Dendritic cell treated with granulocyte-macrophage colony-stimulating factor and Interleukin-4, amounts not matched to agents 40 ng/mL and 50 ng/mL, for 4 days (primary cell): ENCODE results near the gene CMKLR1.

Source experiments
- H3K27ac Mint-ChIP-seq: one replicate; pipeline ENCODE4 v1.8.0; 2022; ENCODE audit warnings: mild to moderate bottlenecking, mixed read lengths
- H3K27me3 Mint-ChIP-seq: one replicate; pipeline ENCODE4 v1.8.0; 2022; ENCODE audit warnings: mild to moderate bottlenecking, mixed read lengths
- H3K36me3 Mint-ChIP-seq: one replicate; pipeline ENCODE4 v1.8.0; 2022; ENCODE audit warnings: low read depth, mixed read lengths
- H3K4me1 Mint-ChIP-seq: one replicate; pipeline ENCODE4 v1.8.0; 2022; ENCODE audit warnings: low read depth, mixed read lengths
- H3K4me3 Mint-ChIP-seq: one replicate; pipeline ENCODE4 v1.8.0; 2022; ENCODE audit warnings: mild to moderate bottlenecking, moderate library complexity, mixed read lengths
- H3K9me3 Mint-ChIP-seq: one replicate; pipeline ENCODE4 v1.8.0; 2022; ENCODE audit warnings: mixed read lengths
- intact Hi-C: fragments of 100-400 bp; cut with micrococcal nuclease; formaldehyde crosslinking; loops from one replicate; pipeline ENCODE4 v1.15.0; 2022

Gene CMKLR1

DNA sequence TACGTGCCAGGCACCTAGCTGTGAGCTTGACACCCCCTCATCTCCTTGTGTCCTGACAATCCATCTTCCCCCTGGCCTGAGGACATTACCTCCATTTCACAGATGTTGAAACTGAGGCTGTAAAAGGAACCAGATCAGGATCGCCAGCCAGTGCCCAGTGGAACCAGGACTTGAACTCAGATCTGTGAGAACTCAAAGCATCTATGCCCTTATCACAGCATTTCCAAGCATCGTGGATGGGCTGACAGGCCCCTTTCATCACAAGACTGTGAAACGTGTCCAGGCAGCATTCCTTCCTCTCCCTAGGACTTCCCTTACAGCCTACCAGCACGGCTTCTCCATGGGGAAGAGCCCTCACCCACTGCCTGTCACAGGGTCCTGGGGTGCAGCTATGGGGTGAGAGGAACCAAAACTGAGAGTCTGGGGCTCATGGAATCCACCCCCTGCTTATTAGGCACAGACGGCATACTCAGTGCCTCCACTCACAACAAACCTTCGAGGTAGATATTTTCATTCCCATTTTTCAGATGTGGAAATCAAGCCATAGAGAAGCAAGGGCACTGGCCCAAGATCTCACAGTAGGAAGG, 26.9 kb downstream of the CMKLR1 start:
- H3K9me3 Mint-ChIP-seq, result no peaks in the 10 kb centered on the region
- peaks cover 92% of the 10 kb centered on the region for H3K36me3 Mint-ChIP-seq
- intact Hi-C loops, result loop anchor here (2.0 kb wide), 1 partner anchor 27 kb away; the partner anchor contains the start of gene CMKLR1
- H3K4me1 Mint-ChIP-seq, result peaks cover 93% of the 10 kb centered on the region
- H3K4me3 Mint-ChIP-seq, result peak overlapping the region; percentile 33
- H3K27ac Mint-ChIP-seq, result peak overlapping the region; percentile 88
- H3K27me3 Mint-ChIP-seq, result peaks cover 2% of the 10 kb centered on the region

DNA sequence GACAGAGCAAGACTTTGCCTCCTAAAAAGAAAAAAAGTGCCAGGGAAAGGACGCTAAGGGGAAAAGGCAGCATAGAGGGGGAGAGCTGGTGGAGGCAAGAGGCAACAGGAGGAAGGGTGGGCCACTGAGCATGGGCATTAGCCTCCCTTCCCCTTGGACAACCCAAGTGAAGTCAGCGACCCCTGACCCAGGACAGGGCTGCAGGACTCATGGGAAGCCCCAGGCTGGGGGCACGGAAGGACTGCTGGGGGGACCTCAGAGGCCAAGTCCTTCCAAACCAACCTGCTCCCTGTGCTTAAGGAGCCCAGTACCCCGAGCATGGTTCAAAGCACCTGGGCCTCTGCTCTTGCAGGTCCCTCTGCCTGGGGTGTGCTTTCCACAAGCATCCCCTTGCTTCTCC, 27.5 kb downstream of the CMKLR1 start:
- H3K36me3 Mint-ChIP-seq, result peaks cover 92% of the 10 kb centered on the region
- no peaks in the 10 kb centered on the region for H3K9me3 Mint-ChIP-seq
- H3K4me1 Mint-ChIP-seq, result peaks cover 93% of the 10 kb centered on the region
- intact Hi-C loops, result loop anchor here (2.0 kb wide), 1 partner anchor 27 kb away; the partner anchor contains the start of gene CMKLR1
- H3K27ac Mint-ChIP-seq, result peak overlapping the region; percentile 88
- H3K4me3 Mint-ChIP-seq, result peak overlapping the region; percentile 33
- peaks cover 2% of the 10 kb centered on the region for H3K27me3 Mint-ChIP-seq

DNA sequence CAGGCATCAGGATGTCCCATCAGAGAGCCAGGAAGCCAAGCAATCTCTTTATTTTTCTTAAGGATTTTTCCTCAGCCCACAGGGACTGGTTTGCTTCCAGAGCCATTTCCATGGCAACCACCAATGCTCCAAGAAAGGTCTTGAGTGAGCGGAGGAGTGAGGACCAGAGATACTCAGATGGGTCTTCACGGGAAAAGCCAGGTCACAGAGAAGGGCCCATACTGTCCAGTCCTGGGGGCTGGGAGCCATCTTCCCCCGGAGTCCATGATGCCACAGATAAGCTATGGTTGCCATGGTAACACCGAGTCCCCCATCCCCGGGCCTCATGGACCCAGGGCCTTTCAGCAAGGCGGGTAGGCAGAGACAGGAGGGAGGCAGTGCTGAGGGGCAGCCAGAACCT, 28.6 kb downstream of the CMKLR1 start:
- H3K9me3 Mint-ChIP-seq, result no peaks in the 10 kb centered on the region
- intact Hi-C loops, result no loop called here
- H3K4me3 Mint-ChIP-seq, result no peak overlapping the region
- peaks cover 2% of the 10 kb centered on the region for H3K27me3 Mint-ChIP-seq
- H3K27ac Mint-ChIP-seq, result peak overlapping the region; percentile 77
- H3K4me1 Mint-ChIP-seq, result peaks cover 93% of the 10 kb centered on the region
- peaks cover 92% of the 10 kb centered on the region for H3K36me3 Mint-ChIP-seq

DNA sequence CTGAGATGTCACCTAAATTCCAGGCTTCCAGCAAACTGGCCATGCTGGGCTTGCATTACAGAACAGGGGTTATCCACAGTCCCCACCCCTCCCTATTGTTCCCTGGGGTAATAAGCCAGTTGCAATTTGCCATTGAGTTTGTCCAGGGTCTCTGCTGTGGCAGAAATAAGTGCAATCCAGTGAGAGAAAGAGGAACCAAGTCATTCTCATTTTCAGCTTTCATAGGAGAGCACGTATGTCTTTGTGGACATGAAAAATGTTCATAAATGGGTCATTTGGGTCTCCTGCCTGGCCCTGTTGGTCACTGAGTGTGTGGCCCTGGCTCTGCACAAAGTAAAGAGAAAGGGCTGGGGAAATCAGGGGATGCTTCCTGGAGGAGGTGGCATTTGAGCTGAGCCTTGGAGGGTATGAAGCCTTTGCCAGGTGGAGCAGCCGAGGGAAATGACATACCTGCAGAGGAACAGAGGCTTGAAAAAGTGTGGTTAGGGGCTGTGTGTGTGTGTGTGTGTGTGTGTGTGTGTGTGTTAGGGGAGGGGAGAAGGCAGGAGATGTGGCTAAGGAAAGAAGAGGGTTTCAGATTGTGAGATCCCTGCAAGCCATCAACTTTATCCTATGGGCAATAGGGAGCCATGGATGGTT, 29.3 kb downstream of the CMKLR1 start:
- intact Hi-C loops, result no loop called here
- peaks cover 3% of the 10 kb centered on the region for H3K27me3 Mint-ChIP-seq
- peak overlapping the region; percentile 77 for H3K27ac Mint-ChIP-seq
- H3K4me1 Mint-ChIP-seq, result peaks cover 94% of the 10 kb centered on the region
- H3K36me3 Mint-ChIP-seq, result peaks cover 92% of the 10 kb centered on the region
- peak overlapping the region; percentile 53 for H3K4me3 Mint-ChIP-seq
- no peaks in the 10 kb centered on the region for H3K9me3 Mint-ChIP-seq

DNA sequence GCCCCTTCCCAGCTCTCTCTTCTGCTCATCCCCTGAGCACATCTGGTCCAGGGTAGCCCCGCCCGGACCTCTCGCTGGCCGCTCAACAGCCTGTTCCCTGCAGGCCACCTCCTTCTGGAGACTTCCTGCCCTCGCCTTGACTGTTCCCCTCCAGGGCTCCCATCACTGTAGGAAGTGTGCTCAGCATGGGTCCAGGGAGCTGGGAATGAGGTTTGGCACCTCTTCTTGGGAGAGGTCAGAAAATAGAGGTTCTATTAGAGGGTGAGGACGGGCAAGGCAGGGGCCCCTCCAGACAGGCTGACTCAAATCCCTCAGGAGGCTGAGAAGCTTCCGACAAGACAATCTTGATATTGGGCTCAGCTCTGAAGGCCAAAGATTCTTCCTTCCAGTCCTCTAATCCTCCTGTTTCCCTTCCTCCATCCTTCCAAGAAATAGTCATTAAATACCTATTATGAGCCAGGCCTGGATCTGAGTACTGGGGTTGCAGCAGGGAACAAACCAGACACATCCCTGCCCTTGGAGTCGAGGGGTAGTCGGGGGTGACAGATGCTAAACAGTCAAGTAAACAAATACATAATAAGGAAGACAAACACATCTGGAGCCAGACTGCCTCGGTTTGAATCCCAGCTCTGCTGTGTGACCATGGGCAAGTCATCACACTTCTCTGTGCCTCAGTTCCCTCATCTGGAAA, 30.6 kb downstream of the CMKLR1 start:
- no peak overlapping the region for H3K4me3 Mint-ChIP-seq
- H3K4me1 Mint-ChIP-seq, result peaks cover 98% of the 10 kb centered on the region
- no peaks in the 10 kb centered on the region for H3K9me3 Mint-ChIP-seq
- peaks cover 96% of the 10 kb centered on the region for H3K36me3 Mint-ChIP-seq
- H3K27me3 Mint-ChIP-seq, result peaks cover 10% of the 10 kb centered on the region
- intact Hi-C loops, result no loop called here
- H3K27ac Mint-ChIP-seq, result peak overlapping the region; percentile 55

DNA sequence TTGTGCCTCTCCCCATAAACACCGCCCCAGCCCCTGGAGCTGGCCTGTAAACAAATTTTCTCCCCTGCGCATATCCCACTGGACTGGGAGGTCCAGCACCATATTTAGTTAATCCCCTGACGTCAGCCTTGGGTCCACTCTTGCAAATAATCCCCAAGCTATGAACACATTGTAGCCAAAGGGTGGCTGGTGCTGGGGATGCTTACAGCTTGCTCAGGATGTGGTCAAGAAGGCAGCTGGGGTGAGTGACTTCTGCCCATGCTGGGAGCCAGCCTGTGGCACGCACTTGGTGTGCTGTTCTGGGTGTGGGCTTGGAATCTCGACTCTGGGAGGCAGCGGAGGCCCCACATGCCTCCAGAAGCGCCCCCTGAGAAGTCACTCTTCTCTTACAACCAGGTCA, 32.1 kb downstream of the CMKLR1 start:
- Mint-ChIP-seq H3K9me3 (no peaks in the 10 kb centered on the region), H3K27ac (peak overlapping the region; percentile 78), H3K4me1 (peaks cover 100% of the 10 kb centered on the region), H3K27me3 (peaks cover 10% of the 10 kb centered on the region), H3K4me3 (peak overlapping the region; percentile 56), H3K36me3 (peaks cover 99% of the 10 kb centered on the region)
- intact Hi-C loops, result no loop called here

DNA sequence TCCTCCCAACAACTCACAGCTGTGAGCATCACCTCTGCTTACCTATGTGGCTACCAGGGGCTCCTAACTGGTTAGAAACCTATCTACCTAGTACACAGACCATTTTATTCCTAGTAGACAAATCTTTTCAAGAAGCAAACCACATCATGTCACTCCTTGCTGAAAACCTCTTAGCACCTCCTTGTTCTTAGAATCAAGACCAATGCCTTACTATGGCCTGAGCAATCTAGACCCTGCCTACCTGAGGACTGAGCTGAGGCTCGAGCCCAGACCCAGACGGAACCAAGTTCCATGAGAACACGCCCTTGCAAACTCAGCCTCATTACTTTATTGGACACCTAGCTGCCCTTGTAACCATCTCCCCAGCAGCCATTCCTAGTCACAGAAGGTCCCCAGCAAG, 32.6 kb downstream of the CMKLR1 start:
- H3K36me3 Mint-ChIP-seq, result peaks cover 99% of the 10 kb centered on the region
- H3K9me3 Mint-ChIP-seq, result no peaks in the 10 kb centered on the region
- H3K4me3 Mint-ChIP-seq, result peak overlapping the region; percentile 66
- H3K27ac Mint-ChIP-seq, result peak overlapping the region; percentile 78
- peaks cover 100% of the 10 kb centered on the region for H3K4me1 Mint-ChIP-seq
- H3K27me3 Mint-ChIP-seq, result peaks cover 10% of the 10 kb centered on the region
- intact Hi-C loops, result no loop called here

DNA sequence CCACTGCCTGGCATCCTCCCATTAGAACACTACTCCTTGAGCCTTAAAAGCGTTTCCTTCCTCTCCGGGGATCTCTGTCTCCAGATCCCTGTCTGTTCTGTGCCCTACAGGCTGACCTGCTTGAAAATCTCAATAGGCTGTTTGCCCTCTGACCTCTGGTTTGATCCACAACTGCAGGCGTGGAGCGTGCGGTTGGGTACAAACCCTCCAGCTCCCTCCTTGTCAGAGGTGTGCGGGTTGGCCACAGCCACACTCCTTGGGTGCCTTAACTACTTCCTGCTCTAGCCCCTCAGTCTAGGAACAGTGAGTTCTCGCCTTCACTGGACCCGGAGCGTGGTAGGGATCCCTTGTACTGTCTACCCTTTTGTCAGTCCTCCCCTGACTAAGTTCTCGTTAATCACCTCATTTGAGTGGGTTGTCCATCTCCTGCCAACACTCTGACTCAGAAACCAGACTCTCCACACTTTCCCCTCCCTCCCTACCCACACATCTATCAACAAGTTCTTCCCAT, 33.1 kb downstream of the CMKLR1 start:
- H3K4me1 Mint-ChIP-seq, result peaks cover 100% of the 10 kb centered on the region
- H3K4me3 Mint-ChIP-seq, result peak overlapping the region; percentile 66
- H3K36me3 Mint-ChIP-seq, result peaks cover 99% of the 10 kb centered on the region
- peaks cover 10% of the 10 kb centered on the region for H3K27me3 Mint-ChIP-seq
- H3K9me3 Mint-ChIP-seq, result no peaks in the 10 kb centered on the region
- peak overlapping the region; percentile 78 for H3K27ac Mint-ChIP-seq
- intact Hi-C loops, result no loop called here

DNA sequence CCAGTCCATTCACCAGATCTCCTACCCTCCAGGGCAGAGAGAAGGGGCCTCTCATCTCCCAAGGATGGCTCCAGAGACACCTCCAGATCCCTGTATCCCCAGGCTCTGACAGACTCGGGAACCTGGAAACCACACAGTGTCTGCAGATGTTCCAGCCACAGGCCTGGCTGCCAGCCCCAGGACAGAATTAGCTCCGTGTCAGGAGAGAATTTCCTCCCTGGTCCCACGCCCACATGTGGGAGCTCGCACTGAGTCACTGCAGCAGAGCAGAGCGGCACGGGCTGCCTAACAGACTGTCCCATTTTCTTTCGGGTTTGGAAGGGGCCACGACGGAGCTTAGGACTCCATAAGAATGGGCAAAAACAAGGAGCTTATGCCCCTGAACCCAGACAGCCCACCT, 33.6 kb downstream of the CMKLR1 start:
- Mint-ChIP-seq H3K9me3 (no peaks in the 10 kb centered on the region), H3K27me3 (peaks cover 10% of the 10 kb centered on the region), H3K4me1 (peaks cover 100% of the 10 kb centered on the region), H3K27ac (peak overlapping the region; percentile 78), H3K36me3 (peaks cover 99% of the 10 kb centered on the region), H3K4me3 (peak overlapping the region; percentile 66)
- intact Hi-C loops, result no loop called here

DNA sequence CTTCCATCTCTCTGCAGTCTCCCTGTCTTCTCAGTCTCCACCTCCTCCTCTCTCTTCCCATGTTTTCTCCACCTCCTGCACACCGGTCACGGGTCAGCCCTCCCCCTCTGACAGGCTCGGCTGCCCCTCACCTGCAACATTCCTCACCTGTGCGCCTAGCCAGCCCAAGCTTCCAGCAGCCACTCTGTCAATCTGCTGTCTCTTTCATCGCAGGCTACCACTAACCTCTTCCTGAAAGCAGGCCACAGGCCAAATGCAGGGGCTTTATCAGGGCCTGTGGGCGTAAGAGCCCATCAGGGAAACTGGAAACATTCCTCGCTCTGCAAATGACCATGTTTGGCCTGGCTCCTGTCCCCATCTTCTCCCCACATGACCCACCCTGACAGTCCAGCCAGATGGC, 34.5 kb downstream of the CMKLR1 start:
- Mint-ChIP-seq H3K4me1 (peaks cover 100% of the 10 kb centered on the region), H3K27me3 (peaks cover 10% of the 10 kb centered on the region), H3K27ac (peak overlapping the region; percentile 78), H3K36me3 (peaks cover 99% of the 10 kb centered on the region), H3K9me3 (no peaks in the 10 kb centered on the region), H3K4me3 (peak overlapping the region; percentile 24)
- intact Hi-C loops, result no loop called here

DNA sequence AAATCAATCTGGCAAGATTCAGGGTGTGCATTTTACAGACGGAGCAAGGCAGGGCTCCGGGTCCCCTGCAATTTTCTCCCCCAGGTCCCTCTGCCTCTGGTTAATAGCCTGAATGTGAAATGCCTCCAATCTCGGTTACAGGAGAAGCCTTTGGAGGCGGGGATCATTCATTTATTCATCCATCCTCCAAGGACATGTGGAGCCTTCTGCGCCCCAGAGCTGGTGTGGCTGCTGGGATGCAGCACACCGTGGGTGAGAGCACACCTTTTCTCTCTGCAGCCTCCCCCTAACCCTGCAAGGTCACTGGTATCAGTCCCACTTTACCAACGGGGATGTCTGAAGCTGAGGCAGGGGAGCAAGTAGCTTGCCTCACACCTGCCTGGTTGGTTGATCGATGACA, 35.4 kb downstream of the CMKLR1 start:
- intact Hi-C loops, result no loop called here
- H3K27me3 Mint-ChIP-seq, result peaks cover 10% of the 10 kb centered on the region
- H3K9me3 Mint-ChIP-seq, result no peaks in the 10 kb centered on the region
- H3K4me3 Mint-ChIP-seq, result no peak overlapping the region
- peaks cover 100% of the 10 kb centered on the region for H3K4me1 Mint-ChIP-seq
- H3K36me3 Mint-ChIP-seq, result peaks cover 99% of the 10 kb centered on the region
- peak overlapping the region; percentile 51 for H3K27ac Mint-ChIP-seq

DNA sequence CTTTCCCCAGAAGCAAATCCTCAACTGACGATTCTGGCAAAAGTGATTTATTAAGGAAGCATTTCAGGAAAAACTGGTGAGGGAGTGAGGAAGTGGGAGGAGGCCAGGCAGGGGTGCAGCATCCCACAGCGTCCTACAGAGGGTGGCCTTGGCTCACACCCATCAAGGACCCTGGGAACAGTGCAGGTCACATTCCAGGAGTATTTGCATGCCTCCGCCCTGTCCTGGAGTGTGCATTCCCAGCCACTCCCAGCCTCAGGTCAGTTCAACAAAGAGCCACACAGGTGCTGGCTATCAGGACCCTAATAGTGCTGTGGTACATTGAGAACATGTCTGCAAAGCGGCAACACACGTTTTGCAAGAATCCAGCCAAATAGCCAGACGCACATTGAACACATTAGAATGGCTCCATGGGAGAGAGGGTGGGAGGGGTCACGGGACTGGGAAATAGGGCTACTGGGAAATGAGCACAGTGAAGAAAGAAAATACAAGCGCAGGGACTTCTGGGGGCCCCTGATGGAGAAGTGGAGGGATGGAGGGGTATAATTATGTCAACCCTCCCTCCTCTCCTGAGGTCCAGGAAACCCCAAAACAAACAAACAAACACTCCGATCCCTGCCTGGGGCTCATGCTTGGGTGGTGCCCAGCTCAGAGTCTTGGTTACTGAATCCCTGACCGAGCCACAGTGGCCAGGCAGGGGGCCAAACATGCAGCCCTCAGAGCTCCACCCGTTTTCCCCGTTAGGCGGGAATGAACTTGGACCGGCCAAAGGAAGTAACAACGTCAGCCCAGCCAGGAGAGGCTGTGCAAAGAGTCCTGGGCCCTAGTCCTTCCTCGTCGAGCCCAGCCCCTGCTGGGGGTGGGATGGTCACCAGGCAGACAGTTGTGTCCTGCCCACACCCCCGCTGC, 36.5 kb downstream of the CMKLR1 start:
- H3K36me3 Mint-ChIP-seq, result peaks cover 99% of the 10 kb centered on the region
- H3K27me3 Mint-ChIP-seq, result peaks cover 9% of the 10 kb centered on the region
- peak overlapping the region; percentile 51 for H3K27ac Mint-ChIP-seq
- H3K9me3 Mint-ChIP-seq, result no peaks in the 10 kb centered on the region
- no peak overlapping the region for H3K4me3 Mint-ChIP-seq
- intact Hi-C loops, result no loop called here
- H3K4me1 Mint-ChIP-seq, result peaks cover 99% of the 10 kb centered on the region

DNA sequence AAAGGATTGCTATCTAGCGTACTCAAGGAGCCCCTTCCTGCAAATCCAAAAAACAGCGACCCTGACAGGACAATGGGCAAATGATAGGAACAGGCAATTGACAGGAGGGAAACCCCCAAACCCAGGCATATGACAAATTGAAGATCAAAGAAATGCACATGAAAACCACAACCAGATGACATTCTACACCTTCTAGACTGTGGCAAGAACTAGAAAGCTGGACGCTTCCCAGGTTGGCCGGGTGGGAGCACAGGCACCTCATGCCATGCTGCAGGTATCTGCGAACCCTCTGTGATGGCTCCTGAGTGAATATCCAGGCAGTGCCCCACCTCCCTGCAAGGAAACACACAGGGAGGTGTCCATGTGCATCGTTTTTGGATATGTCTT, 37.1 kb downstream of the CMKLR1 start:
- intact Hi-C loops, result no loop called here
- Mint-ChIP-seq H3K36me3 (peaks cover 97% of the 10 kb centered on the region), H3K9me3 (no peaks in the 10 kb centered on the region), H3K4me1 (peaks cover 99% of the 10 kb centered on the region), H3K27me3 (peaks cover 9% of the 10 kb centered on the region), H3K4me3 (no peak overlapping the region), H3K27ac (no peak overlapping the region)
